ENCODE data around the gene NINJ1.
A peak's percentile ranks its signal among the peaks of the same experiment; 100 is the strongest.

The NINJ1 gene

GRCh38 chr9:93138171-93138764 is 4.2 kb upstream of the NINJ1 start:
- Histone ChIP-seq H3K9me3 (ENCODE audit: low read length) (no peaks in the 10 kb centered on the region), H3K27ac (ENCODE audit: low read depth, low read length) (no peak overlapping the region), H3K36me3 (ENCODE audit: insufficient read depth, low read length) (no peaks in the 10 kb centered on the region), H3K4me1 (ENCODE audit: insufficient read depth, low read length) (peaks cover 16% of the 10 kb centered on the region), H3K4me3 (ENCODE audit: low read depth in 1 of 2, low read length in 2 of 2) (no peak overlapping the region), H3K27me3 (ENCODE audit: control insufficient read depth in 1 of 2, insufficient read depth in 2 of 2, low read length in 2 of 2) (no peaks in the 10 kb centered on the region), H3K9ac (ENCODE audit: low read length) (no peak overlapping the region)

DNA sequence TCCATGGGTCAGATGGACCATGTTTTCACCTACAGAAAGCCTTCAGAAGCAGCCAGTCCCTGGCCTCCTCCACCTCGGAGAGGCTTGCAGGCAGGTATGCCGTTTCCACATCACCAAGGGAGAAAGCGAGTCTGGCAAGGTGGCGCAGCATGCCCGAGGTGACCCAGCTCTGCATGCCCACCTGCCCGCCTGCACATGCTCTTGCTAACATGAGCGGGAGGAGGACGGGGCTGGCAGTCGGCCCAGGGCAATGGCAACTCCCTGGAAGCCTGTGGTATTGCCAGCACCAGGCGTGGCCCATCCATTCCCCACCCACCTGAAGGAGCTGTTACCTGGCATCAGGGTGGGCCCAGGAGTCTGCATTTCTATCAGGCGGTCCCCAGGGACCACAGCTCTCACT is 3.3 kb upstream of the NINJ1 start:
- Histone ChIP-seq H3K27ac (ENCODE audit: low read depth, low read length) (no peak overlapping the region), H3K36me3 (ENCODE audit: insufficient read depth, low read length) (no peaks in the 10 kb centered on the region), H3K27me3 (ENCODE audit: control insufficient read depth in 1 of 2, insufficient read depth in 2 of 2, low read length in 2 of 2) (no peaks in the 10 kb centered on the region), H3K9ac (ENCODE audit: low read length) (no peak overlapping the region), H3K4me1 (ENCODE audit: insufficient read depth, low read length) (peaks cover 24% of the 10 kb centered on the region), H3K4me3 (ENCODE audit: low read depth in 1 of 2, low read length in 2 of 2) (no peak overlapping the region), H3K9me3 (ENCODE audit: low read length) (no peaks in the 10 kb centered on the region)

DNA sequence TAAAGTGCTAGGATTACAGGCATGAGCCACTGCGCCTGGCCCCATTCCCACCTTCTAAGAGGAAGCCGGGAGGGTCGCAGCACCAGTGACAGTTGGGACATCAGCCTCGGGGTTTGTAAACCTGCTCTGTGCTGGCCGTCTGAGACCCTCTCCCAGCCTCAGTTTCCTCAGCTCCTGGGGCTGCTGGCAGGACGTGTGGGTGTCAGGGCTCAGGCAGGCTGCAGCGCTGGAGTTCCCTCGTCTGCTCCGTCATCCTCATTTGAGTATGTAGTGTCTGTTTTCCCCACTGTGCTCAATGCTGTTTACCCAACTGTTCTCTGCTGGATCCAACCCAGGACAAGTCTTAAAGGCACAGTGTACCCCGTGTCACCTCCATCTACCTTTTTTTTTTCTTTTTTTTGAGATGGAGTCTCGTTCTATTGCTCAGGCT is 2.0 kb upstream of the NINJ1 start:
- Histone ChIP-seq H3K27me3 (ENCODE audit: control insufficient read depth in 1 of 2, insufficient read depth in 2 of 2, low read length in 2 of 2) (no peaks in the 10 kb centered on the region), H3K27ac (ENCODE audit: low read depth, low read length) (no peak overlapping the region), H3K9me3 (ENCODE audit: low read length) (no peaks in the 10 kb centered on the region), H3K9ac (ENCODE audit: low read length) (no peak overlapping the region), H3K36me3 (ENCODE audit: insufficient read depth, low read length) (no peaks in the 10 kb centered on the region), H3K4me3 (ENCODE audit: low read depth in 1 of 2, low read length in 2 of 2) (peak overlapping the region in 1 of 2 donors; percentile 35), H3K4me1 (ENCODE audit: insufficient read depth, low read length) (peaks cover 37% of the 10 kb centered on the region)

- peak overlapping the region; percentile 58 for H3K9ac ChIP-seq (ENCODE audit: low read length)
- peaks cover 49% of the 10 kb centered on the region for H3K4me1 ChIP-seq (ENCODE audit: insufficient read depth, low read length)
- peak overlapping the region; percentile 82 for H3K27ac ChIP-seq (ENCODE audit: low read depth, low read length)
- no peaks in the 10 kb centered on the region for H3K36me3 ChIP-seq (ENCODE audit: insufficient read depth, low read length)
- peak overlapping the region; percentile 58 to 88 for H3K4me3 ChIP-seq (ENCODE audit: low read depth in 1 of 2, low read length in 2 of 2)
- no peaks in the 10 kb centered on the region for H3K27me3 ChIP-seq (ENCODE audit: control insufficient read depth in 1 of 2, insufficient read depth in 2 of 2, low read length in 2 of 2)
- H3K9me3 ChIP-seq (ENCODE audit: low read length) = no peaks in the 10 kb centered on the region
These were observed 841 bp upstream of the NINJ1 start for GRCh38 chr9:93134740-93135444.

DNA sequence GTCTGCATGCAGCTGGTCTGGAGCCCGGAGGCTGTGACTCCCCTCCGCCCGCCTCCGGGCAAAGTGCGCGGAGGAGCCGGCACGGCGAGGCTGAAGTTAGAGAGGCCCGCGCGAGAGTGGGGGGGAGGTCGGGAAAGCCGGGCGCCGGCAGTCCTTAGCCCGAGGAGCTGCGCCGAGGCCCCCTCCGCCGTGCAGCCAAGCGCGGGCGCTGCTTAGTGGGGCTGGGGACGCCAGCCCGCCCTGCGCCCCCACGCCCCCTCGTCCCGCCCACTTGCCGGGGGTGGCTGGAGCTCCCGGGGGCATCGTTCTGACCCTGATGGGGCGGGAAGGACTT is 403 bp downstream of the NINJ1 start:
- Histone ChIP-seq H3K27ac (ENCODE audit: low read depth, low read length) (peak overlapping the region; percentile 100), H3K9me3 (ENCODE audit: low read length) (no peaks in the 10 kb centered on the region), H3K36me3 (ENCODE audit: insufficient read depth, low read length) (no peaks in the 10 kb centered on the region), H3K4me3 (ENCODE audit: low read depth in 1 of 2, low read length in 2 of 2) (peak overlapping the region; percentile 88 to 92), H3K9ac (ENCODE audit: low read length) (peak overlapping the region; percentile 98), H3K27me3 (ENCODE audit: control insufficient read depth in 1 of 2, insufficient read depth in 2 of 2, low read length in 2 of 2) (no peaks in the 10 kb centered on the region), H3K4me1 (ENCODE audit: insufficient read depth, low read length) (peaks cover 61% of the 10 kb centered on the region)

GRCh38 chr9:93132946-93133680 is 938 bp downstream of the NINJ1 start:
- H3K9ac ChIP-seq (ENCODE audit: low read length) = peak overlapping the region; percentile 98
- peak overlapping the region; percentile 100 for H3K27ac ChIP-seq (ENCODE audit: low read depth, low read length)
- peak overlapping the region; percentile 88 to 92 for H3K4me3 ChIP-seq (ENCODE audit: low read depth in 1 of 2, low read length in 2 of 2)
- peaks cover 66% of the 10 kb centered on the region for H3K4me1 ChIP-seq (ENCODE audit: insufficient read depth, low read length)
- H3K9me3 ChIP-seq (ENCODE audit: low read length) = no peaks in the 10 kb centered on the region
- H3K36me3 ChIP-seq (ENCODE audit: insufficient read depth, low read length) = no peaks in the 10 kb centered on the region
- H3K27me3 ChIP-seq (ENCODE audit: control insufficient read depth in 1 of 2, insufficient read depth in 2 of 2, low read length in 2 of 2) = no peaks in the 10 kb centered on the region

GRCh38 chr9:93132287-93132927 is 1.6 kb downstream of the NINJ1 start:
- Histone ChIP-seq H3K9ac (ENCODE audit: low read length) (peak overlapping the region; percentile 98), H3K36me3 (ENCODE audit: insufficient read depth, low read length) (no peaks in the 10 kb centered on the region), H3K4me1 (ENCODE audit: insufficient read depth, low read length) (peaks cover 73% of the 10 kb centered on the region), H3K4me3 (ENCODE audit: low read depth in 1 of 2, low read length in 2 of 2) (peak overlapping the region; percentile 17 to 88), H3K27me3 (ENCODE audit: control insufficient read depth in 1 of 2, insufficient read depth in 2 of 2, low read length in 2 of 2) (no peaks in the 10 kb centered on the region), H3K9me3 (ENCODE audit: low read length) (no peaks in the 10 kb centered on the region), H3K27ac (ENCODE audit: low read depth, low read length) (peak overlapping the region; percentile 100)

DNA sequence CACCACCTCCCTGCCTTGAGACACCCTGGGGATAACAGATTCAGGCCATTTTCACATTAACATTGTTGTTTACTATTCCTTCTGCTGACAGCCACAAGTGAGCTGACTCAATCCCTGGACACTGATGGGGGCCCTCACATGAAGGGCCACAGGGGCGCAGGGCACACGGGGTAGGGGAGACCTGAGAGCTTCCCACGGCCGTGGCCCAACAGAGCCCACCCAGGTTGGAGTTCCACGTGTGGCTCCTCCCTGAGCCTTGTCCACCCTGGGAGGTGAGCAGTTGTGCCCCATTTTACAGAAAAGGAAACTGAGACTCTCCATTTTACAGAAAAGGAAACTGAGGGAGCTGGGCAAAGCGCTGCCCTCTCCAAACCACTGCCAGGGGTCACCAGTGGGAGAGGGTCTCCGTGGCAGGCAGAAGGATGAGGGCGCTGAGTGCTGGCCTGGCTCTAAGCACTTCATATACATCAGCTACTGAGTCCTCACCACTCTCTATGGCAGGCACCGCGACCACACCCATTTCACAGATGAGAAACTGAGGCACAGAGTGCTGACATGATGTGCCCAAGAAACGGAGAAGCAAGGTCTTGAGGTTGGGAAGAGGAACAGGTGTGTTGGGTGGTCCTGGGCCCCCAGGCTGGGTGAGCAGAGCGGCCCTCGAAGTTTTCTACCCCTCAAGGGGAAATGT is 2.3 kb downstream of the NINJ1 start:
- Histone ChIP-seq H3K9ac (ENCODE audit: low read length) (peak overlapping the region; percentile 98), H3K4me1 (ENCODE audit: insufficient read depth, low read length) (peaks cover 80% of the 10 kb centered on the region), H3K9me3 (ENCODE audit: low read length) (no peaks in the 10 kb centered on the region), H3K27ac (ENCODE audit: low read depth, low read length) (peak overlapping the region; percentile 100), H3K36me3 (ENCODE audit: insufficient read depth, low read length) (no peaks in the 10 kb centered on the region), H3K27me3 (ENCODE audit: control insufficient read depth in 1 of 2, insufficient read depth in 2 of 2, low read length in 2 of 2) (no peaks in the 10 kb centered on the region), H3K4me3 (ENCODE audit: low read depth in 1 of 2, low read length in 2 of 2) (peak overlapping the region in 1 of 2 donors; percentile 88)

- peak overlapping the region in 1 of 2 donors; percentile 88 for H3K4me3 ChIP-seq (ENCODE audit: low read depth in 1 of 2, low read length in 2 of 2)
- H3K27me3 ChIP-seq (ENCODE audit: control insufficient read depth in 1 of 2, insufficient read depth in 2 of 2, low read length in 2 of 2) = no peaks in the 10 kb centered on the region
- H3K27ac ChIP-seq (ENCODE audit: low read depth, low read length) = peak overlapping the region; percentile 100
- peak overlapping the region; percentile 98 for H3K9ac ChIP-seq (ENCODE audit: low read length)
- H3K4me1 ChIP-seq (ENCODE audit: insufficient read depth, low read length) = peaks cover 83% of the 10 kb centered on the region
- peaks cover 3% of the 10 kb centered on the region for H3K36me3 ChIP-seq (ENCODE audit: insufficient read depth, low read length)
- no peaks in the 10 kb centered on the region for H3K9me3 ChIP-seq (ENCODE audit: low read length)
These were observed 3.1 kb downstream of the NINJ1 start for GRCh38 chr9:93130861-93131481.

DNA sequence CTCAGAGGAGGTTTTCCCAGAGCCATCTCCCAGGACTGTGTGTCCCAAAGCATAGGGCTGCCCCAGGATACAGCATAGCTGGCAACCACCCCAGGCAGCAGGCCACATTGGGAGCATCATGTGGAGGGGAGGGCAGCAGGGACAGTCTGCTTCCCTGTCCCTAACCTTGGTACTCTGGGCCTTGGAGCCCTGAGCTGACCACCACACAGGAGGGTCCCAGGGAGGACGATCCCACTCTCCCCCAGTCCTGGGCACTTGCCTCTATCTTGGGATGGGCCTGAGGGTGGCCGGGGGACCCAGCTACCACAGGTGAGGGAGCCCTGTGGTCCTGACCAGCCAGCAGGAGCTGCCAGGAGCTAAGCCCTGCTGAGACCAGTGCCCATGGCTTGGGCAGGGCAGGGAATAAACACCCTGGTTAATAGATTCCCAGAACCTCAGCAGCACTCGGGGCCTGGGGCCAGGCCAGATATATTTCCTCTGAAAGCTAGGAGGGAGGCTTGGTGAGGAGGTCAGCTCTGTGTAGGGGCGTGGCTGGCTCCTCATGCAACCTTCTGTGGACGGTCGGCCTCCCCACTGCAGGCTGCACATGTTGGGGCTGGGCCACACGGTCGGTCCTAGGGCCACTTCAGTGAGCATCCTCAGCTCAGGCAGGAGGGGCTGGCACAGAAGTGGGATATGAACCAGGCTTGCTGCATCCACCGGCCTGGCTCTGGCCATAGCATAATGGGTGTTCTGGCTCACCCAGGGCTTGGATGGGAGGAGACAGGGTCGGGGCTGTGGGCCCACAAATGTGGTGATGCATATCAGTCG is 4.2 kb downstream of the NINJ1 start:
- no peaks in the 10 kb centered on the region for H3K9me3 ChIP-seq (ENCODE audit: low read length)
- peak overlapping the region; percentile 100 for H3K27ac ChIP-seq (ENCODE audit: low read depth, low read length)
- H3K9ac ChIP-seq (ENCODE audit: low read length) = peak overlapping the region; percentile 8
- H3K36me3 ChIP-seq (ENCODE audit: insufficient read depth, low read length) = peaks cover 14% of the 10 kb centered on the region
- H3K4me3 ChIP-seq (ENCODE audit: low read depth in 1 of 2, low read length in 2 of 2) = peak overlapping the region in 1 of 2 donors; percentile 5
- peaks cover 77% of the 10 kb centered on the region for H3K4me1 ChIP-seq (ENCODE audit: insufficient read depth, low read length)
- no peaks in the 10 kb centered on the region for H3K27me3 ChIP-seq (ENCODE audit: control insufficient read depth in 1 of 2, insufficient read depth in 2 of 2, low read length in 2 of 2)
